ENCODE data around the gene DOCK9.

DOCK9 gene

DNA sequence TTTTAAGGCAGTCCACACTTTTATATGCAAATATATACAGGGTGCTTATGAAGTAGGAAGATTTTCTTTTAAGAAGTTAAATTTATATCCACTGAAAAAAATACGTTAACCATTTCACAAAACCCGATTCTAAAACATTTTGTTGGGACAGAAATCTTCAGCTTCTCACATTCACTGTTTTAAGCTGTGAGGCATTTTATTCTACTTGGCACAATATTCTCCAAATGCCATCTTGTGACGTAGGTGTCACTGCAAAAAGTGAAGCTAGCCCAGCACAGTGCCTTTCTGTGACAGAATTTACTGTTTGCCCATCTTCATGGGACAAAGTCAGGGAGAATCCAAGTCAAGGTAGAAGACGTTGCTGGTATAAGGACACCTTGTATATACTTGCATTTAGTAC, 130.9 kb downstream of the DOCK9 start:
- H3K4me3 ChIP-seq (ENCODE audit: low read depth, low read length), result no peak overlapping the region
- TF ChIP-seq, protein P1, sequence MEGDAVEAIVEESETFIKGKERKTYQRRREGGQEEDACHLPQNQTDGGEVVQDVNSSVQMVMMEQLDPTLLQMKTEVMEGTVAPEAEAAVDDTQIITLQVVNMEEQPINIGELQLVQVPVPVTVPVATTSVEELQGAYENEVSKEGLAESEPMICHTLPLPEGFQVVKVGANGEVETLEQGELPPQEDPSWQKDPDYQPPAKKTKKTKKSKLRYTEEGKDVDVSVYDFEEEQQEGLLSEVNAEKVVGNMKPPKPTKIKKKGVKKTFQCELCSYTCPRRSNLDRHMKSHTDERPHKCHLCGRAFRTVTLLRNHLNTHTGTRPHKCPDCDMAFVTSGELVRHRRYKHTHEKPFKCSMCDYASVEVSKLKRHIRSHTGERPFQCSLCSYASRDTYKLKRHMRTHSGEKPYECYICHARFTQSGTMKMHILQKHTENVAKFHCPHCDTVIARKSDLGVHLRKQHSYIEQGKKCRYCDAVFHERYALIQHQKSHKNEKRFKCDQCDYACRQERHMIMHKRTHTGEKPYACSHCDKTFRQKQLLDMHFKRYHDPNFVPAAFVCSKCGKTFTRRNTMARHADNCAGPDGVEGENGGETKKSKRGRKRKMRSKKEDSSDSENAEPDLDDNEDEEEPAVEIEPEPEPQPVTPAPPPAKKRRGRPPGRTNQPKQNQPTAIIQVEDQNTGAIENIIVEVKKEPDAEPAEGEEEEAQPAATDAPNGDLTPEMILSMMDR (IDR thresholded peaks at IDR 0.05; ENCODE audit: insufficient read depth, low read depth, low read length, missing control alignments), result no peak
- DNase-seq (ENCODE audit: low read depth), result no peak

DNA sequence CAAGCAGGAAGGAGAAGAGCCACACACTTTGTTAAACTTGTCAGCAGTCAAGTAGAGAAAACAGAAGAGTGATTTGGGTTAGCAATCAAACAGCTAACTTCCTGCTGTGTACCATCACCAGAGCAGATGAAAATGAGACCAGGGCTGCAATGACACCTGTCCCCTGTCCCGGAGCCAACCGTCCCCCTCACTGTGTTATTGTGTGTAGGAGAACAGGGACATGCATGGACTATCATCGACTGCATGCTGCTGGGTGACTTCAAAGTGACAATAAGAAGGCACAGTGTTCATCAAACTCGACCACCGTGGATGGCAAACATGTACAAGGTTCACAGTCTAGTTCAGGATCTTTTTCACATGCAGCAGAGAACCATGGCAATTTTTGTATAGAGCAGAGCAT, 131.3 kb downstream of the DOCK9 start:
- no peak overlapping the region for H3K4me3 ChIP-seq (ENCODE audit: low read depth, low read length)
- TF ChIP-seq, protein P1 (IDR thresholded peaks at IDR 0.05; ENCODE audit: insufficient read depth, low read depth, low read length, missing control alignments), result no peak
- no peak for DNase-seq (ENCODE audit: low read depth)

DNA sequence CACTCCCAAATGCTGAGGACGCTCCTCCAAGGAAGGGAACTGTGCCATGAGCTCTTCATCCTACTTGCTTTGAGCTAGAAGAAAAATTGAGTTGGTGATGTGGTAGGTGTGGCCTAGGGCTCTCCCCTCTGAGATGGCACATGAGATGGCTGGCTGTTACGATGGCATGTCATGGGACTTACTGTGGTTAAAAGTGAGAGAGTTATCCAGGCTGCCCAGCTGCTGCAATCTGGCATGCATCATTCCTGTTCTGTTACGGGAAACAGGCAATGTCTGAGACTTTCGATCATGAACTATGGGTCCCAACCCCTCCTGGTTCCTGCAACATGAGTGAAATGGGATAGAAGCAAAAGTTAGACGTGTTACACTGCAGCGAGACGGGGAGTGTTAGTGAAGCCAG, 132.1 kb downstream of the DOCK9 start:
- DNase-seq (ENCODE audit: low read depth), result no peak
- no peak overlapping the region for H3K4me3 ChIP-seq (ENCODE audit: low read depth, low read length)
- TF ChIP-seq, protein P1 (IDR thresholded peaks at IDR 0.05; ENCODE audit: insufficient read depth, low read depth, low read length, missing control alignments), result no peak

DNA sequence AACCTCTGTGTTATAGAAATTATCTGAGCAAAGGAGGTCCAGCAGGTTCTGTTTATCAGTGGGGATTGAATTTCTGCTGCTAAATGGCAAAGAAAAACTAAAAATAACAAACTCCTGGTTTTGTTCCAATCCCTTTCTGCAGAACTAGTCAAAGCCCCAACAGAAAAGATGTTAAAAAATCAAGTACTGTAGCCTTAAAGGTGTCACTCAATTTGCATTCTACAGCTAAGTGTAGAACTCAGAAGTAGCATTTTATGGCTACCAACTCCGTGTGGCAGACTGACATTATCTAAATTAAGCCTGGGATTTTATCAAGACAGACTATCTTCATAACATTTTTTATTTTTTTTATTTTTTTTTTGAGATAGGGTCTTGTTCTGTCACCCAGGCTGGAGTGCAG, 133.8 kb downstream of the DOCK9 start:
- DNase-seq (ENCODE audit: low read depth), result no peak
- TF ChIP-seq, protein P1 (IDR thresholded peaks at IDR 0.05; ENCODE audit: insufficient read depth, low read depth, low read length, missing control alignments), result no peak

DNA sequence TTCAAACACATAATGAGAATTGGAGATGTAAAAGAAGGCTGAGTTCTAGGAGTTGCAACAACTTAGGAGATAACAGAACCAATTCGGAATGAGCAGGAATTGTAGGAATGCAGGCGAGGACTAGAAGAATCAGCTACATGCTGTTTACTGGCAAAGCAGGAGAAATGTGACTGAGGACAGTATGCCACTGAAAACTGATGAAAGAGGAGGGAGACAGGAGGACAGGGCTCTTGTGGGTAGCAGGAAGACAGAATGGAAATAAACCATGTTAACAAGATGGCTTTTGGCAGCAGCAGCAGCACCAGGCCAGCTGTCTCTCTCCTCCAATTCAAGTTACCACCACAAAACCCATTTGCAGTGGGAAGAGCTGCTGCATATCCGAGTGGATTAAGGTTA, 134.4 kb downstream of the DOCK9 start:
- TF ChIP-seq, protein P1 (IDR thresholded peaks at IDR 0.05; ENCODE audit: insufficient read depth, low read depth, low read length, missing control alignments), result no peak
- no peak overlapping the region for H3K4me3 ChIP-seq (ENCODE audit: low read depth, low read length)
- no peak for DNase-seq (ENCODE audit: low read depth)

More for the DNA sequence above, 133.8 kb downstream of the DOCK9 start:
- no peak overlapping the region for H3K4me3 ChIP-seq (ENCODE audit: low read depth, low read length)

DNA sequence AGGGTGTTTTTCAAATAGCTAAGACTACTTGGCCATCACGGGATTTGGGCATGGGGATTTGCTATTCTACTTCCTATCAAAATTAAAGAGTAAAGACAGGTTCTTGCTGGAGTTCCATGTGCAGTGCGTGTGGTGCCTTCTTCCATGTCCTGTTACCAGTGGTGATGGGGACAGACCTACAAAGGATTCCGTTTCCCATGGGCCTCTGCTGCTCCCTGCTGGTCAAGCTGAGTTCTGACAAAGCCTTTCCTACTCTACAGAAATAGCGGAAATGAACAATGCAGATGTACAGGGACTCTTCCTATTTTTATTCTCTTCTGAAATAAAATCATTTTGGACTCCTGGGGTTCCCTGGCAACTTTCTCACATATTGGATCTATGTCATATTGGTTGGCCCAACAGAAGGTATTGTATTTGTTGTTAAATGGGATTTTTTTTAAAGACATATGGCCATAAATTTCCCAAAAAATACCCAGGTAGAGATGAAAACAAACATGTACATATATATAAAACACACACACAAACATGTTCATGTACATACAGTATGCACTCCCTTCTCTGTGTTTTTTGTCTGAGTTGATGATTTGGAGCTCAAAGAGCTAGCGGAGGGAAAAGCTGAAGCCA, 134.9 kb downstream of the DOCK9 start:
- no peak overlapping the region for H3K4me3 ChIP-seq (ENCODE audit: low read depth, low read length)
- peak; percentile 78 for DNase-seq (ENCODE audit: low read depth)
- TF ChIP-seq, protein P1 (IDR thresholded peaks at IDR 0.05; ENCODE audit: insufficient read depth, low read depth, low read length, missing control alignments), result peak; percentile 90

DNA sequence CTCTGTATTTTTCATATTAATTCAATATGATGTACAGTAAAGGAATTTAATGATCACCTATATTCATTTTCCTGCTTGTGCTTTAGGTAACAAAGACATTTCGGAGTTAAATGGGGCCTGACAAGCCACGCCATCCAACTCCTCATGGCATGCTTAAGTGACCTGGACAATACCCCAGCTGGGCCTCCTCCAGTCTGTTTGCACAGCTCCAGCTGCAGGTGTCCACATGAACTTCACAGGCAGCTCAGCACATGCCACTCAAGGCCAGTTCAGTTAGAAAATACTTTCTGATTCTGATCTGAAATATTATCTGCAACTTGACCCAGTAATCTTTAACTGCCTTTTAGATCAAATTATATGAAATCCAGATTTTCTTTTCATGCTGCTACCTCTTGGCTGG, 135.8 kb downstream of the DOCK9 start:
- TF ChIP-seq, protein P1 (IDR thresholded peaks at IDR 0.05; ENCODE audit: insufficient read depth, low read depth, low read length, missing control alignments), result no peak
- no peak for DNase-seq (ENCODE audit: low read depth)
- no peak overlapping the region for H3K4me3 ChIP-seq (ENCODE audit: low read depth, low read length)
